ENCODE results near the gene SEC14L2. TPM values are rescaled to one million over a fixed set of nuclear protein-coding genes. Genes with fewer than 3 reads are reported as not detected.

The SEC14L2 gene
- total and polyA plus RNA-seq, 10 of the 15 experiments (the other 5 are each of a cell fraction or from before 2014, with no cell fraction given), result 0.08 to 4.0 (median 0.48) TPM

DNA sequence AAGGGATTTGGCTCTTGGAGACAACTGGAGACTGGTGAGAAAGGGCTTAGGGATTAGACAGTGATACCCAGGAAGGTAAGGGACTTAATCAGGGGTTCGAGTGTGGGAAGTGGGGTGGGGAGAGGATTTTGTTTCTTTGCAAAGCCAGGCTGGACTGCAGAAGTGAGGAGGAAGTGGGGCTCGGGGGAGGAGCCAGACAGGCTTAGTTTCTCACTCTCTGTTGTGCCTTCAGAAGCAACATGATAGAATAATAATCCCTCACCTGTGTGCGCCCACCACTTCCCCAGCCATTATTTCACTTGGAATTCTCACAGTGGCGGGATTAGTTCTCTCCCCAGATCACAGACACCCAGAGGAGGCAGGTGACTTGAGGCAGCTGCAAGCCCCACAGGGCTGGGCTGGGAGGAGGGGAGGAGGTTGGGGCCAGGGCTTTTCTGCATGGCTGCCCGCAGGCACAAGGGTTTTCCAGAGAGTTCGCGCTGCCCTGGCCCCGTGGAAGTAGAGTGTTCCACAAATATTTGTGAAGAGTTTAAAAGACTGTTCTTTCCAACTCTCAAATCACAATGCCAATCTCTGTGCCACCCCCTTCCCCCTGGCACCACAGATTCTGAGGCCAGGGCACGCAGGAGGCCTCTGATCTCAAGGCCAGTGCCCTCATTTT is 4.0 kb upstream of the SEC14L2 start (continued):
- TF ChIP-seq IRF5 (IDR thresholded peaks at IDR 0.05; ENCODE audit: borderline replicate concordance), result no peak
- no peak for TF ChIP-seq EZH2 (IDR thresholded peaks at IDR 0.05; ENCODE audit: borderline replicate concordance, control insufficient read depth, low read depth, low read length)
- TF ChIP-seq FOXK2 (IDR thresholded peaks at IDR 0.05), result no peak
- TF ChIP-seq SPI1 (IDR thresholded peaks at IDR 0.05; ENCODE audit: borderline replicate concordance, insufficient read depth, low read depth, low read length), result peak; percentile 74; the same call in 1 of the 2 replicates
- TF ChIP-seq, protein P1, sequence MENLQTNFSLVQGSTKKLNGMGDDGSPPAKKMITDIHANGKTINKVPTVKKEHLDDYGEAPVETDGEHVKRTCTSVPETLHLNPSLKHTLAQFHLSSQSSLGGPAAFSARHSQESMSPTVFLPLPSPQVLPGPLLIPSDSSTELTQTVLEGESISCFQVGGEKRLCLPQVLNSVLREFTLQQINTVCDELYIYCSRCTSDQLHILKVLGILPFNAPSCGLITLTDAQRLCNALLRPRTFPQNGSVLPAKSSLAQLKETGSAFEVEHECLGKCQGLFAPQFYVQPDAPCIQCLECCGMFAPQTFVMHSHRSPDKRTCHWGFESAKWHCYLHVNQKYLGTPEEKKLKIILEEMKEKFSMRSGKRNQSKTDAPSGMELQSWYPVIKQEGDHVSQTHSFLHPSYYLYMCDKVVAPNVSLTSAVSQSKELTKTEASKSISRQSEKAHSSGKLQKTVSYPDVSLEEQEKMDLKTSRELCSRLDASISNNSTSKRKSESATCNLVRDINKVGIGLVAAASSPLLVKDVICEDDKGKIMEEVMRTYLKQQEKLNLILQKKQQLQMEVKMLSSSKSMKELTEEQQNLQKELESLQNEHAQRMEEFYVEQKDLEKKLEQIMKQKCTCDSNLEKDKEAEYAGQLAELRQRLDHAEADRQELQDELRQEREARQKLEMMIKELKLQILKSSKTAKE (IDR thresholded peaks at IDR 0.05; ENCODE audit: low read depth, poor library complexity, severe bottlenecking), result no peak
- no peak for TF ChIP-seq CBX5 (IDR thresholded peaks at IDR 0.05; ENCODE audit: low read depth)
- no peak for TF ChIP-seq SMAD1 (IDR thresholded peaks at IDR 0.05; ENCODE audit: low read depth, partially characterized antibody)
- TF ChIP-seq EED (IDR thresholded peaks at IDR 0.05; ENCODE audit: low read depth), result peak; percentile 43; the same call in 1 of the 2 replicates
- peak in 1 of 2 experiments; percentile 56; a peak in 1 of 4 replicates for TF ChIP-seq BHLHE40 (IDR thresholded peaks at IDR 0.05; ENCODE audit: borderline replicate concordance in 1 of 2, low read depth in 2 of 2, low read length in 1 of 2)
- TF ChIP-seq HSF1 (IDR thresholded peaks at IDR 0.05; ENCODE audit: low read depth, low read length), result peak; percentile 23; the same call in 1 of the 2 replicates
- no peak for TF ChIP-seq RAD21 (IDR thresholded peaks at IDR 0.05; ENCODE audit: insufficient read depth, low read depth, low read length)

All from GM12878 (cell line).